ENCODE measurements around the gene ZBTB3.

- no peak for TF ChIP-seq CTCF (IDR thresholded peaks at IDR 0.05)
- TF ChIP-seq PRRX2 (CRISPR knock-in tag; IDR thresholded peaks at IDR 0.05): no peak
Observed at GRCh38 chr11:62799486-62799885, 45.5 kb upstream of the ZBTB3 start.

All from WTC11 (cell line).